Measurements from ENCODE around the gene CLCA2.

CLCA2 gene

GRCh38 chr1:86499987-86500593 is 76.1 kb downstream of the CLCA2 start:
- no peak for DNase-seq (ENCODE audit: low read depth)
- H3K4me3 ChIP-seq (ENCODE audit: low read depth, low read length): no peak overlapping the region
- TF ChIP-seq CTCF (IDR thresholded peaks at IDR 0.05; ENCODE audit: low read depth, low read length, missing control alignments): peak; percentile 66

DNA sequence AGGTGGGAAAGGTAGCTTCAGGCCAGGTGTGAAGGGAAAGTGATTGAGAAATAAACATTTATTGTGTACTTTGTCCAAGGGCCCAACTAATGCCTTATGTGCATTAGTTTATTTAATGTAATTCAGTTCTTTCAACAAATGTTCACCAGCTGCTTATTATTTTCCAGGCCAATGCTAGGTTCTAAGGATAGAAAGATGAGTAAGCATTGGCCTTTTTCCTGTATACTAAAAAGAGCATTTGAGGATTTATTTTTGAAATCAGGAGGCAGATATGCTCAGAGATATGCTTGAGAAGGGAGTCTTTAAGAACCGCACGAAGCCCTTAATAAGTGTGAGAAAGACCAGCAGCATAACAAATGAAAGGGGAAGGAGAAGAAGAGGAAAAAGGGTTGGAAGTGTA is 76.7 kb downstream of the CLCA2 start:
- DNase-seq (ENCODE audit: low read depth): no peak
- no peak for TF ChIP-seq CTCF (IDR thresholded peaks at IDR 0.05; ENCODE audit: low read depth, low read length, missing control alignments)

GRCh38 chr1:86502125-86502646 is 78.2 kb downstream of the CLCA2 start:
- H3K4me3 ChIP-seq (ENCODE audit: low read depth, low read length): peak overlapping the region; percentile 26; the same call in 1 of the 2 replicates
- peak; percentile 29 for DNase-seq (ENCODE audit: low read depth)
- TF ChIP-seq CTCF (IDR thresholded peaks at IDR 0.05; ENCODE audit: low read depth, low read length, missing control alignments): peak; percentile 67

More for the DNA sequence above, 76.7 kb downstream of the CLCA2 start:
- H3K4me3 ChIP-seq (ENCODE audit: low read depth, low read length): no peak overlapping the region

- H3K4me3 ChIP-seq (ENCODE audit: low read depth, low read length): peak overlapping the region; percentile 26; the same call in 1 of the 2 replicates
- no peak for TF ChIP-seq CTCF (IDR thresholded peaks at IDR 0.05; ENCODE audit: low read depth, low read length, missing control alignments)
- no peak for DNase-seq (ENCODE audit: low read depth)
These were observed 78.9 kb downstream of the CLCA2 start for GRCh38 chr1:86502721-86503405.

DNA sequence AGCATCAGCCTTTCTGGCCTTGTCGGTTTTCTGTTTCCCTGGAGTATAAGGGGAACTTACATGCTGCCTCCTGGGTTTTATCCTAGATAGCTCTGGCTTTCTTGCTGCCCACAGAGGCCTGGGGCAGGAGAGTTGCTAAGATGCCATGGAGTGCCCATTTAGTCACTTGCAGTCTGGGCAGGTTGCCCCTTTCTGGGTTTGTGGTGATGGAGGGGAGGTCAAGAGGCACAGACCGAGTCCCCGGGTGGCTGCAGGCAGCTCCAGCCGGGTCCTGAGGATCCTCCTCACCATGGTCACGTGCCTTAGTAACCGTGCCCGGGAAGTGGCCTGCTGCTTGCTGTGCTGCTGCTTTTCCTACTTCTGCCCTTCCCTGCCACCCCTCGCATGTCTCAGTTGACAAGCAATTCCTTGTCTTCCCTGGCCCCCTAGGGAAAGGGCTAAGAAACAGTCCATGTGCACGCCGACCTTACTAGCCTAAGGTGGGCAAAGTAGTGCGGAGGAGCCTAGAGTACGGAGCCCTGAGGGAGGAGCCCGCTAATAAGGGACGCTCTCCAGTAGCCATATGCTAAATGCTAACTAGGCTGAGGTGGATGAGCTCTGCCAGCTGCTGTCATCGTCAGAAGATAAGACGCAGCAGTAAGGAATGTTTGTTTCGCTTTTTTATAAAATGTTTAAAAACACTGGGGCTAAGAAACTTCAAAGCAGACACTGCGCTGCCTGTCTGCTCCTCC is 79.6 kb downstream of the CLCA2 start:
- H3K4me3 ChIP-seq (ENCODE audit: low read depth, low read length): no peak overlapping the region
- no peak for TF ChIP-seq CTCF (IDR thresholded peaks at IDR 0.05; ENCODE audit: low read depth, low read length, missing control alignments)
- no peak for DNase-seq (ENCODE audit: low read depth)

GRCh38 chr1:86504137-86504479 is 80.1 kb downstream of the CLCA2 start:
- no peak for TF ChIP-seq CTCF (IDR thresholded peaks at IDR 0.05; ENCODE audit: low read depth, low read length, missing control alignments)
- no peak for DNase-seq (ENCODE audit: low read depth)
- no peak overlapping the region for H3K4me3 ChIP-seq (ENCODE audit: low read depth, low read length)

Data from GM12864 (cell line).